Activated T-helper 1 cell treated with anti-CD3 and anti-CD28 coated beads, Interleukin-2, amount 50 U/mL, for 16 hours (primary cell): ENCODE results near the gene KIF3B.
"Not testable (repeated sequence)": the region's sequence is repeated elsewhere in the genome, so short reads cannot be mapped to it uniquely, and the experiment has no call there.

ENCODE experiments used
- DNase-seq, 2 donors: peaks; one replicate each; pipeline ENCODE4 v3.0.0-alpha.2; 2020; ENCODE audit warnings: low read depth in 1 of 2, low spot score in 1 of 2

The KIF3B gene

DNA sequence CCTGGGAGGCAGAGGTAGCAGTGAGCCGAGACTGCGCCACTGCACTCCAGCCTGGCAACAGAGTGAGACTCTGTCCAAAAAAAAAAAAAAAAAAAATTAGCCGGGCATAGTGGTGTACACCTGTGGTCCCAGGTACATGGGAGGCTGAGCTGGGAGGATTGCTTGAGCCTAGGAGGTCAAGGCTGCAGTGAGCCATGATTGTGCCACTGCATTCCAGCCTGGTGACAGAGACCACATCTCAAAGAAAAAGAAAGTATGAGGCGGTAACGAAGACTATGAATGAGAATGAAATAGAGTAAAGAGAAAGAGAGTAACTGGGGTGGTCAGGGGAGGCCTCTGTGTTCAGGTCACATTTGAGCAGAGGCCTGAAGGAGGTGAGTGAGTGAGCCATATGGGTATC is 31.2 kb upstream of the KIF3B start:
- not testable (repeated sequence) for DNase-seq

DNA sequence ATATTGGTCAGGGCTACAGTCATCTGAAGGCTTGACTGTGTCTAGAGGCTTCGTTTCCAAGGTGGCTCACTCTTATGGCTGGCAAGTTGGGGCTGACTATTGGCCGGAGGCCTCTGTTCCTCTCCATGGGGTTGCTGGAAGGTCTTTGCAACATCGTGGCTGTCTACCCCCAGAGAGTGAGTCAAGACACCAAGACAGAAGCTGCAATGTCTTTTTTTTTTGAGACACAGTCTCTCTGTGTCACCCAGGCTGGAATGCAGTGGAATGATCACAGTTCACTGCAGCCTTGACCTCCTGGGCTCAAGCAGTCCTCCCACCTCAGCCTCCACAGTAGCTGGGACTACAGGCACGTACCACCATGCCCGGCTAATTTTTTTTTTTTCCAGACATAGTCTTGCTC is 29.4 kb upstream of the KIF3B start:
- DNase-seq = no peak

DNA sequence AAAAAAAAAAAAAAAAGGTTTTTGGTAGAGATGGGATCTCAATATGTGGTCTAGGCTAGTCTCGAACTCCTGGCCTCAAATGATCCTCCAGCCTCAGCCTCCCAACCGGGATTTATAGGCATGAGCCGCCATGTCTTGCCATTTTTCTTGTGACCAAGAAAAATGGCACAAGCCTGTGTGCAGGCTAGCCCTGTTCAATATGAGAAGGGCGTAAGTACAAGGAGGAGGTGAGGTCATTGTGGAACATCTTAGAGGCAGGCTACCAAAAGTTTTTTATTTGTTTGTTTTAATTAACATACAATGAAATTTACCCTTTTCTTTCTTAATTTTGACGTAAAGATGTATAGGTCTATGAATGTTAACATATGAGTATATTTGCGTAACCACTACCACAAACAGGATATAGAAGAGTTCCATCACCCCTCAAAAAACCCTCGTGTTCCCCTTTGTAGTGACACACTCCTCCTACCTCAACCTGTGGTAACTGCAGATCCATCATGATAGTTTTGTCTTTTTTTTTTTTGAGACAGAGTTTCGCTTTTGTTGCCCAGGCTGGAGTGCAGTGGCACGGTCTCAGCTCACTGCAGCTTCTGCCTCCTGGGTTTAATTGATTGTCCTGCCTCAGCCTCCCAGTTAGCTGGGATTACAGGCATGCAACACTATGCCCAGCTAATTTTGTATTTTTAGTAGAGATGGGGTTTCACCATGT is 28.3 kb upstream of the KIF3B start:
- DNase-seq = no peak

DNA sequence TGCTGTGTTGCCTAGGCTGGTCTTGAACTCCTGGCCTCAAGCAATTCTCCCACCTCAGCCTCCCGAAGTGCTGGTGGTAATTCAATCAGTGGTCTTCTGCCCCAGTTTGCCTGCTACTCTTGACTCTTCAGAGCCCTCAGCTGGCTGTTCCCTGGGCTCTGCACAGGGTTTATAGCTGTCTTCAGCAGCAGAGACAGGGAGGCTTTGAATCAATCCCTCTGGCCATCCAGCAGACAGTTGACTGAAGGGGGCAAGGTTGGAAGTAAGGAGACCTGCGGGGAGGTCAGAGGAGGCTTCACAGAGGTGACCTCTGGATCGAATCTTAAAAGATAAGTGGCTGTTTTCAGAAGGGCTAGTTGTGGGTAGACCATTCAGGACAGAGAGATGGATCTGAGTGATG is 26.0 kb upstream of the KIF3B start:
- DNase-seq = no peak

DNA sequence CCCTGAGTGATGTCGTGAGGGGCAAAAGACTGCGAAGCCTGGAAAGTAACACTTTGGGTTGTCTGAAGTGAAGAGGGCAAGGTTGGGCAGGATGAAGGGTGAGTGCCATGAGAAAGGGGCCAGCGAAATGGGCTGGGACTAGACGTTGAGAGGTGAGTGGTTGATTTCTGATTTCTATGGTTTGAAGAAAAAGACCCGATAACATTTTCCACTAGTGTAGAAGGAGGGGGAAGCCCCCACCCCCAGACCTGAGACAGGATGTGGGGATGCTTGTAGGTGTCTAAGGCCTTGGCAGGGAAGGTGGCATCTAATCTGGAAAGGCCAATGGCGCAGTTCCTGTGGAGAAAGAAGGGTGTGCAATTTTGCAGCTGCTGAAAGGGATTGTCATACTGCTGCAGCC is 25.3 kb upstream of the KIF3B start:
- peak in 1 of 2 donors; percentile 50 for DNase-seq

DNA sequence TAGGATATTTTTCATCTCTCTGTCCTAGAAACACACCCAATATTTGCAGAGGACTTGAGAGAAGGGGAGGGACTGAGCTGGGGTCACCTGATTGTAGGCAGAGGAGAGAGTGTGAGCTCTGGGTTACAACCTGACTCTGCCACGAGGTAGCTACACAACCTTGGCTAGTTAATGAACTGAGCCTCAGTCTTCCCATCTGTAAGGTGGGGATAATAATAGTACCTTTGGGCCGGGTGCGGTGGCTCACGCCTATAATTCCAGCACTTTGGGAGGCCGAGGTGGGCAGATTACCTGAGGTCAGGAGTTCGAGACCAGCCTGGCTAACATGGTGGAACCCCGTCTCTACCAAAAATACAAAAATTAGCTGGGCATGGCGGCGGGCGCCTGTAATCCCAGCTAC is 16.5 kb upstream of the KIF3B start:
- not testable (repeated sequence) for DNase-seq

DNA sequence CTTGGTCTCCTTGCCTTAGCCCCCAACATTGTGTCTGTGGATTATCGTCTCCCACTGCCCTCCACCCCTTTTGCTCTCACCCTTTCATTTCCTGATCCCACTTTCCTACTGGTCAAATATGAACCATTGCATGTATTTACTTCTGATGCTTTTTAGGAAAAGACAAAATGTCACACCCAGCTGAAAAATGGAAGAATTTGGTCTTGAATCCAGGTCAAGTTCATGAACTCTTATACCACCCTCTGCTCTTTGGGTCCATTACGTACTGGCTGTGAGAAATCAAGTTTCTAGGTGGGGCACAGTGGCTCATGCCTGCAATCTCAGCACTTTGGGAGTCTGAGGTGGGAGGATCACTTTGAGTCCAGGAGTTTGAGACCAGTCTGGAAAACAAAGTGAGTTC is 15.8 kb upstream of the KIF3B start:
- no peak for DNase-seq

DNA sequence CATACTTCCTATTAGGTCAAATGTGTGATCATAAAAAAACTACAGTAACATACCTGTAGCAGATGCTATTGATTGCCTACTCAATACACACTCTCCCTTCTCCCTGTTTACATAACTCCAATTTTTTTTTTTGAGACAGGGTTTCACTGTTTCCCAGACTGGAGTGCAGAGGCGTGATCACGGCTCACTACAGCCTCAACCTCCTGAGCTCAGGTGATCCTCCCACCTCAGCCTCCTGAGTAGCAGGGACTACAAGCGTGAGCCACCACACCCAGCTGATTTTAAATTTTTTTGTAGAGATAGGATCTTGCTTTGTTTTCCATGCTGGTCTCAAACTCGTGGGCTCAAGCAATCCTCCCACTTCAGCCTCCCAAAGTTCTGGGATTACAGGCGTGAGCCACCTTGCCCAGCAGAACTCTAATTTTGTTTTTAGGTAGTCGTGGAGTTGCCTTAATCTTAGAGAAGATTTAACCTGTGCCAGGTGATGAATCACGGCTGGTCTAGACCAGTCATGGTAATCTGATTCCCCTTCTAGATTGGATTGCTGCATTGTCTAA is 14.0 kb upstream of the KIF3B start:
- DNase-seq = no peak

DNA sequence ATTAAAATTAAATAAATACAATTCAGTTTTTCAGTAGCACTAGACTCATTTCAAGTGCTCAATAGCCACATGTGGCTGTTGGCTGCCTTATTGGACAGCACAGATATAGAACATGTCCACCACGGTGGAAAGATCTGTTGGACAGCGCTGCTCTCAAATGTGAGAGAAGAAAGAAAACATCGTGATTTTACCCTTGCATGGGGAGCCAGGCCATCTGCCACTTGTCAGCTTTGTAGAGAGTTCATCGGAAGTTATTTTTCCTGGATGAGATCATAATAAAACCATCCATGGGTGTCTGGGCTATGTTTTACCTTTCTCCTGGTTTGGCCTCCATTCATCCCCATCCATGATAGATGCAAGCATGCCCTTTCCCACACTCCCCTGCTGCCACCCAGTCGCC is 5.8 kb upstream of the KIF3B start:
- no peak for DNase-seq

DNA sequence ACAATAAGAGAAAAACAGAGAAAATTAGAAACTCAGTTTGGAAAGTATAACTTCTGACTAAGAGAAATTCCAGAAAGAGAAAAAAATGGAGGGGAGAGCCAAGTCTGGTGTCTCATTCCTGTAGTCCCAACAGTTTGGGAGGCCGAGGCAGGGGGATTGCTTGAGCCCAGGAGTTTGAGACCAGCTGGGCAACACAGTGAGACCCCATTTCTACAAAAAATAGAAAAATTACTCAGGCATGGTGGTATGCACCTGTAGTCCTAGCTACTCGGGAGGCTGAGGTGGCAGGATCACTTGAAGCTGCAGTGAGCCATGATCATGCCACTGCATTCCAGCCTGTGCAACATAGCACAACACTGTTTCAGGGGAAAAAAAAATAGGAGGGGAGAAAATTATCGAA is 3.1 kb upstream of the KIF3B start:
- no peak for DNase-seq

DNA sequence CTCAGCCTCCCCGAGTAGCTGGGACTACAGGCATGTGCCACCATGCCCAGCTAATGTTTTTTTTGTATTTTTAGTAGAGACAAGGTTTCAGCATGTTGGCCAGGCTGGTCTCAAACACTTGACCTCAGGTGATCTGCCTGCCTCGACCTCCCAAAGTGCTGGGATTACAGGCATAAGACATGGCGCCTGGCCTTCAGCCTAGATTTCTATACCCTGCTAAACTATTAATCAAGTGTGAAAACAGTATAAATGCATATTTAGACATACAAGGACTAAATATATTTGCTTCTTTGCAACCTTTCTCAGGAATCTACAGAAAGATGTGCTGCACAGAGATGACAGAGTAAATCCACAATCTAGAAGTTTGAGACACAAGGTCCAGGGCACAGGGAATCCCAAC is 2.3 kb upstream of the KIF3B start:
- not testable (repeated sequence) for DNase-seq

DNA sequence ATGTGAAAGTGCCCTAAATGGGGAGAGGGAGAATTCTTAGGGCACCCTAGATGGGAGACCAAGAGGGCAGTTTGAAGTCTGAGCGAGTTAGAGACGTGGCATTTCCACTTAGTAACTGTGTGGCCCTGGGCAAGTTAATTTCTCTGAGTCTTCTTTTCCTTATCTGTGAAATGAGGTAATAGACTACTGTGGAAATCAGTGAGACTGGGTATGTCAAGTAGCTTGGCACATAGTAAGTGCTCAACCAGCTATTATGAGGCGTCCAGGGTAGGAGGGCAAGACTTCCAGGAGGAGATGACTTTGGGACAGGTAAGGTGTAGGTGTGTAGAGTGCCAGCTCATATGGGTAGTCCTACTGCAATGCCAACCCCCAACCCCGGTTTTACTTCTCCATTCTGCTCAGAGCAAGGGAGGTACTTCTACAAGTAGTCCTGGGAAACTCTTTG is 770 bp downstream of the KIF3B start:
- no peak for DNase-seq

DNA sequence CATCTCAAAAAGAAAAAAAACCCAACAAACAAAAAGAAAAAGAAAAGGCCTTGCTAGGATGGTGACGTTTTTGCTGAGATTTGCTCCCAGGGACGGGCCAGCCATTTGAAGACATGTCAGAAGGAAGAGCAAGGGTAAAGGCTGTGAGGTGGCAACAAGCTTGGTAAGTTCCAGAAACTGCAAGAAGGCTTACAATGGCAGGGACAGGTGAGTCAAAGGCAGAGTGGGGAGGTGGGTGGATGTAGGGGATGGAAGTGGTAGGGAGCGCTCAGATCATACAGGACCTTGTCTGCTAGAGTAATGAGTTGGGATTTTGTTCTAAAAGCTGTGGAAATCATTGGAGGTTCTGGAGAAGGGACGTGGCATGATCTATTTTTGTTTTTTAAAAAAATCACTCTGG is 4.3 kb downstream of the KIF3B start:
- DNase-seq = no peak

DNA sequence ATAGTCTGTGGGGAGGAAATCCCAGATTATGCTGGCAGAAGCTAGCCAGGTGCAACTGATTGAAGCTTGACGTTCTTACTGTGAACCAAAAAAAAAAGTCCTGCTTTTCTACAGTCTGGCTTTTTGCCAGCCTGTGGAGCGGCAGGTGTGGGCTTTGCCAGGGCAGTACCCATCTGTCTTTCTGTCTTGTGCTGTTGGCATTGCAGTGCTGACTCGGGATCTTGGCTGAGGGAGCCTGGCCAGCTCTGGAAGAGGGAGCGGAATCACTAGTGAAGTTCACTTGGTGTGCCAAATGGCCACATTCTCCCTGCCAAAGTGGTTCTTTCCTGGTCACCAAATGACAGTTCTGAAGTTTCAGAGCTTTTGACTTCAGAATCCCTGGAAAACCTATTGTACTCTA is 5.0 kb downstream of the KIF3B start:
- no peak for DNase-seq

DNA sequence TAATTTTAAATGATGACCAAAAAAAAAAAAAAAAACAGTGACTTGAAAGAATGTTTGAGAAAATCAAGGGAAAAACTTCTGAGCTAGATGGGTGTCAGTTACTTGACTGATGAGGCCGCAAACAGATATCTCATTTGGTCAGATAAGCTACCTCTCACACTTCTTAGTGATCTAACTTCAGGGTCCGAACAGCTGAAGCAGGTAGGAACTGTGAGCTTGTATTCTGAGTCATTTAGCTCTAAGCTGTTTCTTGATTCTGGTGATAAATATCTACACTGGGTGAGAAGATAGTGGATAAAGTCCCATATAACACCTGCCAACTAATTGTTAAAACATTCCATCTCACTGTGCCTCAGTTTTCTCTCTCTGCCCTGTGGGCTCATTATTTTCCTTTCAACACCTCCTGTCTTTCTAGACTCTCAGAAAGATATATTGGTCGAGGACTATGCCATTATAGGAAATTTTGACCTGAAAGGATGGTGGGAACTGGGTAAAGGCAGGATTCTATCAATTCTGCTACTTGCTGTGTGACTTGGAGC is 7.7 kb downstream of the KIF3B start:
- DNase-seq = no peak

DNA sequence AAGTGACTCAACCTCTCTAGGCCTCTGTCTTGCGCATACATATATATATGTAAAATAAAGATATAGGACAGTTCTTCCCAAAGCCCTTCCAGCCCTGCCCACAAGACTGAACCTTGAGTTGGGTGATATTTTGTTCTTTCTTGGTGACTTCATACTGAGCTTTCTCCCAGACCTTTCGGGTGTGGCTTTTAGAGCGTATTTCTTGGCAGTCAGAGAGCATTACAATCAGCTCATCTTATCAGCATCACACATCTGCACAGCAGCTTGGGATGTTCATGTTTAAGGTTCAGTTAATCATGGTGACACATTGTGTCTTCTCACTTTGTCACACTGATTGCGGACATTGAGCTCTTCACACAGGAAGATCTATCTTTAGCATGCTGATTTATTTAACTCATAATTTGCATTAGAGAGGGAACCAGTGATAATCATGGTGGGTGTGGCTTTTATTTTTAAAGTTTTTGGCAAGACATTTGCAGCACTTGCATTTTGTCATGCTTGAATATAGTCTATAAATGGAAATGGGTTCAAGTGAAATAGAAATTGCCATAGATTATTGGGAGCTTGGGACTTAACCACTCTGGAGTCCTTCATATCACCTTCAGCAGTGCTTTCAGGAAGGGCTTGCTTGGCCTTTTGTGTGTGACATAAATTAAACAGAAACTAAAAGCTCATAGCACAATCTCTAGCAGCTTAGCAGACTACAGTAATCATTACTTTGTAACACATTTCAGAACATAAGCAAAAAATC is 8.3 kb downstream of the KIF3B start:
- DNase-seq = no peak

DNA sequence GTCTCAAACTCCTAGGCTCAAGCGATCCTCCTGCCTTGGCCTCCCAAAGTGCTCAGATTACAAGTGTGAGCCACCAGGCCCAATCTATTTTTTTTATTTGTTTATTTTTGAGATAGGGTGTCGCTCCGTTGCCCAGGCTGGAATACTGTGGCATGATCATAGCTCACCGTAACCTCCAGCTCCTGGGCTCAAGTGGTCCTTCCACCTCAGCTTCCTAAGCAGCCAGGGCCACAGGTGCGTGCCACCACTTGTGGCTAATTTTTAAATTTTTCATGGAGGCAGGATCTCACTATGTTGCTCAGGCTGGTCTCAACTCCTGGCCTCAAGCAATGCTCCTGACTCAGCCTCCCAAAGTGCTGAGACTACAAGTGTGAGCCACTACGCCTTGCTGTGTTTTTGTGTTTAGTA is 9.8 kb downstream of the KIF3B start:
- no peak for DNase-seq

DNA sequence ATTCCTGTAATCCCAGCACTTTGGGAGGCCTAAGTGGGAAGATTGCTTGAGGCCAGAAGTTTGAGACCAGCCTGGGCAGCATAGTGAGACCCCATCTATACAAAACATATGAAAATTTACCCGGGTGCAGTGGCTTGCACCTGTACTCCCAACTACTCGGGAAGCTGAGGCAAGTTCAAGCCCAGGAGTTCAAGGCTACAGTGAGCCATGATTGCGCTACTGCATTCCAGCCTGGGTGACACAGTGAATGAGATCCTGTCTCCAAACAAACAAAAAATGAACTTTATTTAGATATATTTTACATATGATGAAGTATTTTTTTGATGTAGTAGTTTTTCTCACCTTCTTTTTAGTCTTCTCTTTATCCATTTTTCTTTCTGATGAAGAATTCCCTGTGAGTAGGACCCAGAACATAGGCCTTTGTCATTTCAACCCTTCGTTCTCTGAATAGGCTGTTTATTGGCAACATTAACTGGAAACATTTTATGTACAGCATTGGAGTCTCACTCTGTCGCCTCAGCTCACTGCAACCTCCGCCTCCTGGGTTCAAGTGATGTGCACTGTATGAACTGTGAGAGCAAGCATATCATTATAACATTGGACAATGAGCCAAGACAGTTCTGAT is 10.9 kb downstream of the KIF3B start:
- no peak for DNase-seq

DNA sequence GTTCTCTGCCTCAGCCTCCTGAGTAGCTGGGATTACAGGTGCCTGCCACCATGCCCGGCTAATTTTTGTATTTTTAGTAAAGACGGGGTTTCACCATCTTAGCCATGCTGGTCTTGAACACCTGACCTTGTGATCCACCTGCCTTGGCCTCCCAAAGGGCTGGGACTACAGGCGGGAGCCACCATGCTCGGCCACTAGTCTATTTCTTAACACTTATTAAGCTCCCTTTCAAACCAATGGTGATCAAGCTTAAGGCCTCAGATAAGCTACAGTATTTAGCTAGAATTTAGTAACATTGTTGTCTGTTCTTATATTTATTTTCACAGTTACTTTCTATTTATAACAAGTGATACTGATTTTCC is 11.8 kb downstream of the KIF3B start:
- DNase-seq = not testable (repeated sequence)

DNA sequence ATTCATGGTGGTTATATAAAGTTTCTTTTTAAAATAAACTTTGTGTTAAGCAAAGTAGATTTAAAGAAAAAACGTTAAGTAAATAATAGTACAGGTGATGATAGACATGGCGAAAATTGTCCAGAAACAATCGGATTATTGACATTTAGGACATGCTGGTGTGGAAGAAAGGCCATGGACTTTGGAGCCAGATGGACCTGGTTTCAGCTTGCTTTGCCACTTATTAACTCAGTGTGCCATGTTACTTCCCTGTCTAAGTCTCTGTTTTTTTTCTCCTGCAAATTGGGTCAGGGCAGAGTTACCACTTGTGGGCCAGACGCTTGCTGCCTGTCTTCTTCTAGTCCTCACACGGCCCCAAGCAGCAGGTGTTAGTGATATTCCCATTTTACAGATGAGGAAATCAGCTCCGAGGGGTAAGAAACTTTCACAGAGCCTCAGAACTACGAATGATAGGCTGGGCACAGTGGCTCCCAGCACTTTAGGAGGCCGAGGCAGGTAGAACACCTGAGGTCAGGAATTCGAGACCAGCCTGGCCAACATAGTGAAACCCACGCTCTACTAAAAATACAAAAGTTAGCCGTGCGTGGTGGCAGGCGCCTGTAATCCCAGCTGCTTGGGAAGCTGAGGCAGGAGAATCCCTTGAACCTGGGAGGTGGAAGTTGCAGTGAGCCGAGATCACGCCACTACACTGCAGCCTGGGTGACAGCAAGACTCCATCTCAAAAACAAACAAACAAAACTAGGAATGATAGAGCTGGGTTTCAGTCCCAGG is 12.4 kb downstream of the KIF3B start:
- DNase-seq = no peak

DNA sequence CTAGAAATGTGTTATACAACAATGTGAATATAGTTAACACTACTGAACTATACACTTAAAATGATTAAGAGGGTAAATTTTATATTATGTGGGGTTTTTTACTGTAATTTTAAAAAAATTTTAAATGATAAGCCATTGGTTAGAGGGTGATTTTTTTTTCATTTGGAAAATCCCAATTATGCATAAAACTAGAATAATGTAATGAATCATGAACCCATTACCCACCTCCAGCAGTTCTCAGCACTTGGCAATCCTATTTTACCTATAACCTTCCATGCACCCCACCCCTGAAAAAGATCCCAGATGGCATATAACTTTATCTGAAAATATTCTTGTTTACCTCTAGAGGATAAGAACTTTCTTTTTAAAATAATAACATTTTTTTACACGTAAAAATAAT is 13.7 kb downstream of the KIF3B start:
- DNase-seq = no peak
